HepG2 (cell line): ENCODE measurements around the gene RPLP1. TPM values are rescaled to one million over a fixed set of nuclear protein-coding genes. Genes with fewer than 3 reads are reported as not detected.

Source experiments
- ATAC-seq: fragments of 200-7000 bp; cut with Tn5 transposase; 3 replicates; pipeline ENCODE4 v1.9.1; 2020; ENCODE audit warnings: mild to moderate bottlenecking, moderate library complexity
- BruUV-seq: library from RNA; stranded (reverse); fragments of 400-500 nt; replicated peaks from 2 replicates; lab custom pipeline; 2021; lab: Mats Ljungman, UMichigan
- CTCF ChIA-PET: fragments of 300-600 bp; formaldehyde crosslinking; extraction: SDS; loops from one replicate; lab custom pipeline; 2021; ENCODE audit warnings: low total read pairs, inconsistent platforms, low intra/inter-chr PET ratio; lab: Yijun Ruan, JAX
- POLR2A ChIA-PET: fragments of 350-600 bp; sonication (Branson Sonifier 250); formaldehyde crosslinking; loops from one replicate; lab custom pipeline; 2020; ENCODE audit warnings: antibody characterized with exemption, inconsistent platforms; lab: Yijun Ruan, JAX
- DNase-seq: peaks from one replicate; pipeline ENCODE4 v3.0.0-alpha.2; 2015; ENCODE audit warnings: low spot score
- FAIRE-seq: peaks from 3 replicates; lab custom pipeline; 2011; peaks lifted over from hg19 to GRCh38; lab: Jason Lieb, UNC
- H2AFZ ChIP-seq: one replicate; pipeline ENCODE4 v1.6.1; 2011; ENCODE audit warnings: low read length, inconsistent platforms
- H3K27ac ChIP-seq: fragments of 300-600 bp; 3 replicates; pipeline ENCODE4 v1.8.0; 2011; ENCODE audit warnings: mixed run types, mild to moderate bottlenecking, mixed read lengths, low read length, inconsistent platforms; ENCODE audit not compliant: insufficient read depth; ENCODE audit errors: extremely low read length
- H3K27me3 ChIP-seq, 2 experiments: fragments of 200-600 bp in 1 of 2; 2 replicates in 1 of 2; 3 replicates in 1 of 2; pipeline versions ENCODE4 v1.6.0 to v1.8.0; 2011; ENCODE audit warnings: low read length in 2 of 2, mild to moderate bottlenecking in 2 of 2, moderate library complexity in 2 of 2, inconsistent platforms in 1 of 2; ENCODE audit not compliant: insufficient read depth in 2 of 2, control insufficient read depth in 1 of 2
- H3K36me3 ChIP-seq, 2 experiments: fragments of 200-600 bp in 1 of 2; replicated peaks in 1 of 2; 2 replicates in 1 of 2; 3 replicates in 1 of 2; pipeline versions ENCODE4 v1.5.1 to v1.8.0; 2011; ENCODE audit warnings: low read length in 2 of 2, inconsistent platforms in 1 of 2; ENCODE audit not compliant: insufficient read depth in 2 of 2, control insufficient read depth in 1 of 2
- H3K4me1 ChIP-seq: 2 replicates; pipeline ENCODE4 v1.5.1; 2012; ENCODE audit warnings: low read length, inconsistent platforms; ENCODE audit not compliant: insufficient read depth
- H3K4me2 ChIP-seq: 2 replicates; pipeline ENCODE4 v1.6.0; 2011; ENCODE audit warnings: low read depth, low read length, inconsistent platforms
- H3K4me3 ChIP-seq, 3 experiments: fragments of 200-600 bp in 1 of 3; sonication (generic), shearing (Covaris generic) in 1 of 3; replicated peaks in 1 of 3; 2 replicates each; pipeline ENCODE4 v1.5.1; 2011 to 2016; ENCODE audit warnings: low read length in 3 of 3, inconsistent platforms in 2 of 3, low read depth in 2 of 3, mild to moderate bottlenecking in 2 of 3, control low read depth in 1 of 3, mixed read lengths in 1 of 3; ENCODE audit not compliant: insufficient read depth in 1 of 3
- H3K79me2 ChIP-seq: one replicate; pipeline ENCODE4 v1.6.1; 2011; ENCODE audit warnings: low read length, inconsistent platforms; ENCODE audit not compliant: insufficient read depth
- H3K9ac ChIP-seq: 2 replicates; pipeline ENCODE4 v1.6.0; 2011; ENCODE audit warnings: mild to moderate bottlenecking, low read depth, low read length, inconsistent platforms; ENCODE audit not compliant: insufficient read depth
- H3K9me3 ChIP-seq: 2 replicates; pipeline ENCODE4 v1.5.1; 2012; ENCODE audit warnings: mild to moderate bottlenecking, low read length
- H4K20me1 ChIP-seq: 2 replicates; pipeline ENCODE4 v1.6.0; 2011; ENCODE audit warnings: inconsistent platforms, mild to moderate bottlenecking, low read length, moderate library complexity; ENCODE audit not compliant: insufficient read depth
- AKNA ChIP-seq: sonication (generic); formaldehyde crosslinking; IDR thresholded peaks from 2 replicates; pipeline ENCODE4 v1.4.0; 2020; ENCODE audit warnings: missing genetic modification reagents, borderline replicate concordance
- GPN1 ChIP-seq: sonication (generic); formaldehyde crosslinking; IDR thresholded peaks from 2 replicates; pipeline ENCODE4 v1.5.1; 2020; ENCODE audit warnings: missing genetic modification reagents, borderline replicate concordance
- HES4 ChIP-seq: sonication (generic); formaldehyde crosslinking; IDR thresholded peaks from 2 replicates; pipeline ENCODE4 v1.9.0; 2021; ENCODE audit warnings: mild to moderate bottlenecking, missing genetic modification reagents, borderline replicate concordance
- HNRNPLL ChIP-seq: fragments of 200-400 bp; formaldehyde crosslinking; IDR thresholded peaks from 2 replicates; pipeline ENCODE4 v1.6.1; 2017; ENCODE audit warnings: mild to moderate bottlenecking, low read depth, low read length; ENCODE audit not compliant: poor library complexity, severe bottlenecking
- POGK ChIP-seq: sonication (generic); formaldehyde crosslinking; conservative IDR thresholded peaks from 2 replicates; pipeline ENCODE4 v1.8.0; 2022; ENCODE audit warnings: mild to moderate bottlenecking, moderate library complexity, missing genetic modification reagents
- POLR2A ChIP-seq, 2 experiments: IDR thresholded peaks; 2 replicates each; pipeline ENCODE4 v1.6.1; 2011; ENCODE audit warnings: low read depth in 2 of 2, low read length in 2 of 2, mild to moderate bottlenecking in 1 of 2, moderate library complexity in 1 of 2; ENCODE audit not compliant: insufficient read depth in 1 of 2
- SIX1 ChIP-seq: sonication (generic); formaldehyde crosslinking; IDR thresholded peaks from 2 replicates; pipeline ENCODE4 v1.4.0; 2020; ENCODE audit warnings: missing genetic modification reagents, borderline replicate concordance
- TBX3 ChIP-seq: fragments of 450-650 bp; IDR thresholded peaks from 2 replicates; pipeline ENCODE4 v1.6.1; 2017; ENCODE audit warnings: antibody characterized with exemption, mild to moderate bottlenecking, inconsistent platforms, borderline replicate concordance
- ZFP1 ChIP-seq: IDR thresholded peaks from 2 replicates; pipeline ENCODE4 v1.6.1; 2016
- ZNF281 ChIP-seq: sonication (generic); formaldehyde crosslinking; IDR thresholded peaks from 2 replicates; pipeline ENCODE4 v1.4.0; 2020; ENCODE audit warnings: missing genetic modification reagents, borderline replicate concordance
- ZNF432 ChIP-seq: sonication (generic); formaldehyde crosslinking; IDR thresholded peaks from 2 replicates; pipeline ENCODE4 v1.5.0; 2020; ENCODE audit warnings: missing genetic modification reagents, mild to moderate bottlenecking, borderline replicate concordance
- ZNF788 ChIP-seq: sonication (generic); formaldehyde crosslinking; IDR thresholded peaks from 2 replicates; pipeline ENCODE4 v1.5.0; 2020; ENCODE audit warnings: mild to moderate bottlenecking, missing genetic modification reagents, borderline replicate concordance
- WGBS: methylation state at CpG from one replicate; pipeline ENCODE4 v1.1.6; 2017; ENCODE audit warnings: low lambda C conversion rate; 5-methylcytosine and 5-hydroxymethylcytosine counted together
- in situ Hi-C: cut with HindIII; loops from 2 replicates; pipeline ENCODE4 v1.10.0; 2017; ENCODE audit warnings: low pct_unique_long_range_greater_than_20kb; ENCODE audit not compliant: extremely low pct_ligation_motif_present
- intact Hi-C: fragments of 100-400 bp; cut with micrococcal nuclease; formaldehyde crosslinking; loops from one replicate; pipeline ENCODE4 v1.10.0; 2022; ENCODE audit not compliant: unreplicated experiment
- polyA plus RNA-seq, 8 experiments: library from polyadenylated mRNA; depleted of rRNA in 3 of 8; stranded (reverse) in 7 of 8; unstranded in 1 of 8; fragments of >200 nt; fragmentation: Illumina TruSeq in 4 of 8; extraction: Trizol in 4 of 8; gene quantifications; 2 replicates each; pipeline versions ENCODE4 v1.2.1 to v1.2.3, GENCODE V29; 2011 to 2016; ENCODE audit warnings: low read depth in 4 of 8, missing spikeins in 1 of 8, mixed read lengths in 1 of 8; ENCODE audit not compliant: insufficient read depth in 1 of 8
- total RNA-seq, 5 experiments: library from RNA; depleted of rRNA; stranded (reverse); fragments of >200 nt; fragmentation: Illumina TruSeq; extraction: Trizol; gene quantifications; 2 replicates each; pipeline ENCODE4 v1.2.3, GENCODE V29; 2016; ENCODE audit warnings: low read depth in 1 of 5
- TF ChIP-seq, protein P1 (sequence below): sonication (generic); formaldehyde crosslinking; IDR thresholded peaks from 2 replicates; pipeline ENCODE4 v1.5.0; 2020; ENCODE audit warnings: mild to moderate bottlenecking, missing genetic modification reagents

The RPLP1 gene
- total and polyA plus RNA-seq, 2 of the 13 experiments (the other 11 are each of a cell fraction or from before 2014, with no cell fraction given): 817 to 929 TPM

GRCh38 chr15:69408841-69409240 lies 43.8 kb upstream of the RPLP1 start:
- Histone ChIP-seq H3K9me3 (no peaks in the 10 kb centered on the region), H3K79me2 (no peaks in the 10 kb centered on the region), H3K27ac (no peak overlapping the region), H3K4me3 (no peak overlapping the region), H3K9ac (no peak overlapping the region), H3K27me3 (no peaks in the 10 kb centered on the region), H3K4me1 (peaks cover 7% of the 10 kb centered on the region), H3K36me3 (no peaks in the 10 kb centered on the region), H2AFZ (no peak overlapping the region), H3K4me2 (no peak overlapping the region), H4K20me1 (no peaks in the 10 kb centered on the region)
- DNase-seq: no peak
- BruUV-seq: no TSS peak
- ATAC-seq: no peak
- no peak for FAIRE-seq
- intact Hi-C loops: no loop called here
- in situ Hi-C loops: no loop called here
- ChIA-PET POLR2A (no interaction called here), CTCF (no interaction called here)
- WGBS: 73% methylated on average over 3 of the region's 3 CpGs
- no peak for TF ChIP-seq HES4
- TF ChIP-seq SIX1: no peak
- no peak for TF ChIP-seq ZNF788 (CRISPR knock-in tag)
- TF ChIP-seq, protein P1, sequence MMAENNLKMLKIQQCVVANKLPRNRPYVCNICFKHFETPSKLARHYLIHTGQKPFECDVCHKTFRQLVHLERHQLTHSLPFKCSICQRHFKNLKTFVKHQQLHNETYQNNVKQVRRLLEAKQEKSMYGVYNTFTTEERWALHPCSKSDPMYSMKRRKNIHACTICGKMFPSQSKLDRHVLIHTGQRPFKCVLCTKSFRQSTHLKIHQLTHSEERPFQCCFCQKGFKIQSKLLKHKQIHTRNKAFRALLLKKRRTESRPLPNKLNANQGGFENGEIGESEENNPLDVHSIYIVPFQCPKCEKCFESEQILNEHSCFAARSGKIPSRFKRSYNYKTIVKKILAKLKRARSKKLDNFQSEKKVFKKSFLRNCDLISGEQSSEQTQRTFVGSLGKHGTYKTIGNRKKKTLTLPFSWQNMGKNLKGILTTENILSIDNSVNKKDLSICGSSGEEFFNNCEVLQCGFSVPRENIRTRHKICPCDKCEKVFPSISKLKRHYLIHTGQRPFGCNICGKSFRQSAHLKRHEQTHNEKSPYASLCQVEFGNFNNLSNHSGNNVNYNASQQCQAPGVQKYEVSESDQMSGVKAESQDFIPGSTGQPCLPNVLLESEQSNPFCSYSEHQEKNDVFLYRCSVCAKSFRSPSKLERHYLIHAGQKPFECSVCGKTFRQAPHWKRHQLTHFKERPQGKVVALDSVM: no peak
- no peak for TF ChIP-seq POGK (CRISPR knock-in tag)
- TF ChIP-seq GPN1: no peak
- TF ChIP-seq TBX3: no peak
- no peak for TF ChIP-seq ZNF432 (CRISPR knock-in tag)
- no peak for TF ChIP-seq ZFP1
- no peak for TF ChIP-seq POLR2A (IDR thresholded peaks at IDR 0.05; ENCODE audit: insufficient read depth in 1 of 2, low read depth in 2 of 2, low read length in 2 of 2)
- no peak for TF ChIP-seq ZNF281 (CRISPR knock-in tag)
- no peak for TF ChIP-seq HNRNPLL
- TF ChIP-seq AKNA: no peak
